Activated CD4-positive, alpha-beta T cell treated with anti-CD3 and anti-CD28 coated beads for 36 hours (primary cell): ENCODE measurements around the gene PCSK9. TPM values are rescaled to one million over a fixed set of nuclear protein-coding genes. Genes with fewer than 3 reads are reported as not detected.

Source experiments
- ATAC-seq: fragments of 200-7000 bp; cut with Tn5 transposase; one replicate; pipeline ENCODE4 v1.10.0; 2021; ENCODE audit warnings: mild to moderate bottlenecking, moderate library complexity
- CTCF ChIA-PET: fragments of 350-600 bp; sonication (Branson Sonifier 250); formaldehyde crosslinking; loops from one replicate; lab custom pipeline; 2021; ENCODE audit warnings: antibody characterized with exemption; lab: Charles Lee
- POLR2A ChIA-PET: fragments of 350-600 bp; sonication (Branson Sonifier 250); formaldehyde crosslinking; loops from one replicate; lab custom pipeline; 2021; ENCODE audit warnings: antibody characterized with exemption, inconsistent platforms; lab: Charles Lee
- DNase-seq: peaks from one replicate; pipeline ENCODE4 v3.0.0-alpha.2; 2020
- H3K27ac Mint-ChIP-seq: one replicate; pipeline ENCODE4 v1.8.0; 2021; ENCODE audit warnings: mixed read lengths
- H3K27me3 Mint-ChIP-seq: one replicate; pipeline ENCODE4 v1.8.0; 2021; ENCODE audit warnings: mixed read lengths
- H3K36me3 Mint-ChIP-seq: one replicate; pipeline ENCODE4 v1.8.0; 2021; ENCODE audit warnings: low read depth, mixed read lengths
- H3K4me1 Mint-ChIP-seq: one replicate; pipeline ENCODE4 v1.8.0; 2021; ENCODE audit warnings: mixed read lengths
- H3K4me3 Mint-ChIP-seq: one replicate; pipeline ENCODE4 v1.8.0; 2021; ENCODE audit warnings: mild to moderate bottlenecking, moderate library complexity, mixed read lengths
- H3K9me3 Mint-ChIP-seq: one replicate; pipeline ENCODE4 v1.8.0; 2021; ENCODE audit warnings: low read depth, mixed read lengths
- intact Hi-C, 2 experiments: fragments of 100-400 bp; cut with DNase I in 1 of 2; cut with micrococcal nuclease in 1 of 2; formaldehyde crosslinking; loops; one replicate each; pipeline versions ENCODE4 v1.14.2 to v1.15.1; 2022 to 2024; cut with DNase I, micrococcal nuclease
- total RNA-seq, 2 experiments: library from RNA; stranded (reverse); gene quantifications; one replicate each; pipeline ENCODE4 v1.2.3, GENCODE V29; 2021

The PCSK9 gene
- total RNA-seq, 2 experiments from 2014 or later, result not detected

DNA sequence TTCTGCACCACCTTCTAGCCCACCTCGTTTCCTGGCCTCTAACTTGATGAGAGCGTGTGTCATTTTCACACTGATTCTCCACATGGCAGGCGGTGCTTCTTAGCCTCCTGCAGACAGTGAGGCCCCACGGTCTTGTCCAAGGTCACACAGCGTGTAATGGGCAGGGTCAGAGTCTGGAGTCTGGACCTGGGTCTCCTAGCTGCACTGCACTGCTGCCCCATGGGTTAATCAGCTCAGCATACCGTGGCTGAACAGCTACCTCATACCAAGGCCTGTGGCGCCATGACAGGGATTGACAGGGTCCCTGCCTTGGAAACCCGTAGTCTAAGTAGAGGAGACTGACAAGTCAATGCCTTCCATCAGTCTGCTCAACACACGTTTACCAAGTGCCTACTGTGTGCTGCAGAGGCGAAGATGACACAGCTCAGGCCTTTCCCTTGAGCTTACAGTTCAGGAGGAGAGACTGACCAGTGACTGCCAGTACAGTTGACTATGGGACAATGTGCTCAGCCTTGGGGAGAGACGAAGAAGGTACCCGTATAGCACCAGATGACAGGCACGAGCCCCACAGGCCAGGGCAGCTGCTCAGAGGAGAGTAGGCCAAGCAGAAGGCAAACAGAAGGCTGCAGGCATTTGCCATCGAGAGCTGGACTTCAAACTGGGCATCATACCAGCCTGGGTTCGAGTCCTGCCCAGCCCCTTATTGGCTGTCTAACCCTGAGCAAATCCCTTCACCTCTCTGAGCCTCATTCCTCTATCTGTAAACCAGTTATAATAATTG is 5.5 kb downstream of the PCSK9 start:
- peaks cover 17% of the 10 kb centered on the region for H3K27me3 Mint-ChIP-seq
- H3K4me3 Mint-ChIP-seq, result no peak overlapping the region
- H3K9me3 Mint-ChIP-seq, result no peaks in the 10 kb centered on the region
- H3K36me3 Mint-ChIP-seq, result no peaks in the 10 kb centered on the region
- H3K27ac Mint-ChIP-seq, result no peak overlapping the region
- intact Hi-C loops, result no loop called here
- CTCF ChIA-PET, result interaction anchor here (0.5 to 1.4 kb wide), 6 partner anchors 10 to 358 kb away, joined by 3 to 8 read pairs (median 3); no protein-coding TSS in a partner anchor
- no peak for DNase-seq
- POLR2A ChIA-PET, result no interaction called here
- ATAC-seq, result no peak
- H3K4me1 Mint-ChIP-seq, result no peaks in the 10 kb centered on the region

DNA sequence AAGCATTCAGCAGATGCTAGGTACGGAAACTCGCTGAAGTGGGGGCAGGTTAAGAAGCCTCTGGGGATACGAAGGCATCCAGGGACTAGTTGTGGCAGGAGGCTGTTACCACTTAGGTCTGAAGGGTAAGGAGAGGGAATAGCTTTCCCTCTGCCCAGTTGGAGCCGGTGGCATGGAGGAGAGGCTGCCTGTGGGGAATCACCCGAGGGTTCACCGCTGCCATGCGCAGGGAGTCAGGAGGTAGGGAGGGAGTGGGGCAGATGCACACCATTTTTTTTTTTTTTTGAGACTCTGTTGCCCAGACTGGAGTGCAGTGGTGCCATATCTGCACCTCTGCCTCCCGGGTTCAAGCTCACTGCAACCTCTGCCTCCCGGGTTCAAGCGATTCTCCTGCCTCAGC is 6.1 kb downstream of the PCSK9 start:
- H3K4me3 Mint-ChIP-seq, result no peak overlapping the region
- no peak overlapping the region for H3K27ac Mint-ChIP-seq
- H3K9me3 Mint-ChIP-seq, result no peaks in the 10 kb centered on the region
- intact Hi-C loops, result no loop called here
- peaks cover 11% of the 10 kb centered on the region for H3K27me3 Mint-ChIP-seq
- H3K36me3 Mint-ChIP-seq, result no peaks in the 10 kb centered on the region
- DNase-seq (no peak), ATAC-seq (no peak)
- no peaks in the 10 kb centered on the region for H3K4me1 Mint-ChIP-seq
- POLR2A ChIA-PET, result no interaction called here
- CTCF ChIA-PET, result interaction anchor here (0.6 kb wide), 2 partner anchors 114 to 357 kb away, joined by 3 read pairs; no protein-coding TSS in a partner anchor

DNA sequence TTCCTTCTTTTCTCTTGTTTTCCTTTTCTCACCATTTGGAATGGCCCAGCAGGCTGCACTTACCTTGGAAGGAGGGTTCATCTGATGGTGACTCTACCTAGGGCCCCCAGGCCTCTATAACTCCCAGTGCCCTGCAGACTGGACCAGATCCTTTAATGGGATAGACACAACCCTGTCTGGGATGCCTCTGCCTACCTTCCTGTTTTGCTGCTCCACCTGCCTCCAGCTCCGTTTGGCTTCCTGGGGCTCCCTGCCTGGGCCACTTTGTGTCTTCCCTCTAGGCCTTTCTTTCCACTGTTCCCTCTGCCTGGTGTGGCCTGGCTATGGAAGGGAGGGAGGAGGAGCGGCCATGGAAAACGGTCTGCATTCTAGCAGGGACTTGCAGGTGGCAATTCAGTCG is 7.5 kb downstream of the PCSK9 start:
- no peaks in the 10 kb centered on the region for H3K4me1 Mint-ChIP-seq
- POLR2A ChIA-PET, result no interaction called here
- intact Hi-C loops, result no loop called here
- no peak overlapping the region for H3K4me3 Mint-ChIP-seq
- H3K9me3 Mint-ChIP-seq, result no peaks in the 10 kb centered on the region
- peaks cover 2% of the 10 kb centered on the region for H3K27me3 Mint-ChIP-seq
- no peak overlapping the region for H3K27ac Mint-ChIP-seq
- no peaks in the 10 kb centered on the region for H3K36me3 Mint-ChIP-seq
- CTCF ChIA-PET, result no interaction called here
- no peak for ATAC-seq
- DNase-seq, result no peak

DNA sequence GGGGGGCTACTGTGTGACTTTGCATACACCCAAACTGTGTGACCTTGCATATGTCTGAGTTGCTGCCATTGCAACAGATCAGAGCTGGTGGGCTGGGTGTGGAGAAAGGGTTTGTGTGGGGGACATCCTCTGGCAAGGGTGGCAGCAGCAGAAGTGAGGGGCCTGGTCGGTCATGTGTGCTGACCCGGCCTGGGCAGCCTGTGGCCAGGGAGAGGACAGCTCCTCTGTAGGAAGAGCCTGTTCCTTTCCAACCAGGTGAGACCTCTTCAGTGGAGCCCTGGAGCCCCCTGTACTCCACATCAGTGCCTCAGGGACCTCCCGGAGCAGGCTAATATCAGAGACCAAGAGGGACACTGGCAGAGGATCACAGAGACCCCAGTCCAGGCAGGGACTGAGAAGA is 8.3 kb downstream of the PCSK9 start:
- DNase-seq (no peak), ATAC-seq (no peak)
- intact Hi-C loops, result no loop called here
- CTCF ChIA-PET, result no interaction called here
- Mint-ChIP-seq H3K4me1 (no peaks in the 10 kb centered on the region), H3K27ac (no peak overlapping the region), H3K27me3 (peaks cover 2% of the 10 kb centered on the region), H3K36me3 (no peaks in the 10 kb centered on the region), H3K4me3 (no peak overlapping the region), H3K9me3 (no peaks in the 10 kb centered on the region)
- POLR2A ChIA-PET, result no interaction called here

DNA sequence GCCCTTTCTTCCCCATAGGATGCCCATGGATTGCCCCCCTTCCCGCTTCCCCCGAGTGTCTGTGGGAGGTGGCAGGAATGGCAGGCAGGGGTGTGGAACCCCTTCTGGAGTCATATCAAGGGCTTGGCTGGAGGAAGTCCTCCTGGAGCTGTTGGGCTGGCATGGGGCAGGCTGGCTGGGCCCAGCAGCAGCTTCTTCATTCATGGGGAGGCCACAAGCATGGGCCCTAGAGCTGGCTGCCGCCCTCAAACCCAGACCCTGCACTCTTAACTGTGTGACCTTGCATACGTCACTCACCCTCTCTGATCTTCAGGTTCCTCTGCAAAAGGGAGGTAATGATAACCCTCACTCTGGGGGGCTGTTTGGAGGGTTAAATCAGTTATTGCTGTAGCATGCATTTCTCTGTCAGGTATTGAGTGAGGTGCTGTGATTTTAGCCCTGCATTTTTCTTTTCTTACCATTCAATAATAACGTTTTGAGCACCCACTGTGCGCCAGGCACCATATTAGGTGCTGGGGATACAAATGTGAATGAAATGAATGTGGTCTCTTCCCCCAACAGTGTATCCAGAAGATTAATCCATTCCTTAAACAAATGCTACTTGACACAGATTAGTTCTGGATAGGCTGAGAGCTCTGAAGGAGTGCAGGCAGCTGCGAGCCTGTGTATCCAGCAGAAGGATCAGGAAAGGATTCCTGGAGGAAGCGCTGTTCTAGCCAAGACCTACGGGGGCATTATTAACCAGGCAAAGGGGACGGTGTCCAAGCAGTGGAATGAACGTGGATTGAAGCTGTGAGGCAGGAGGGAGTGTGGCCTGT is 9.3 kb downstream of the PCSK9 start:
- Mint-ChIP-seq H3K4me1 (no peaks in the 10 kb centered on the region), H3K4me3 (no peak overlapping the region), H3K9me3 (no peaks in the 10 kb centered on the region), H3K36me3 (no peaks in the 10 kb centered on the region), H3K27me3 (peaks cover under 1% of the 10 kb centered on the region), H3K27ac (no peak overlapping the region)
- ChIA-PET POLR2A (no interaction called here), CTCF (interaction anchor here (1.0 kb wide), 1 partner anchor 27 kb away, joined by 4 read pairs; no protein-coding TSS in a partner anchor)
- intact Hi-C loops, result no loop called here
- DNase-seq, result no peak
- no peak for ATAC-seq

DNA sequence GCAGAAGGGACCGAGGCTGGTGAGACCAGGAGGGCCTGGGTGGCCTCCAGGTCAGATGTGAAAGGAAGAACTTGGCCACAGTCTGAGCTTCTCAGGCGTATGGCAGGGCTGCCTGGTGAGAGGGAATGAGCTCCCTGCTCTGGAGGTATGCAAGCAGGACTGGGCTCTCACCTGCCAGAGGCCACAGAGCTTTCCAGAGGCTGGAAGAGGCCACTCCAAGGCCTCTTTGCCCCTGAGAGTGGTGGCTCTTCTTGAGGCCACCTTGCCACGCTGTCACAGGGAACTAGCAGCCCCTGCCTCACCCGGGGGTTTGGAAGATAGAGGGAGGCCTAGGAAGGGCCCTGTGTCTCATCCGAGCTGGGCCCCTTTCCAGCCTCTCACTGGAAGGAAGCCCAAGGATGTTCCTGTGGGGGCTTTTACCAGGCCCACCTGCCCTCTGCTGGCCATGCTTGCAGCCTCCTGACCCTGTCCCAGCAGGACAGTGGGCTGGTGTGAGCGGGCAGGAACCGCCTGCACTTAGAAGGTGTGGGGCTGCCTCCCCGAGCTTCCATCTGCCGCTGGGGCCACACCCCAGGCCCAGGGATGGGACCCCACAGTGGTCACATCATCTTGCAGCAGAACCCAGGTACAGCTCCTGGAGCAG is 10.0 kb downstream of the PCSK9 start:
- Mint-ChIP-seq H3K4me1 (no peaks in the 10 kb centered on the region), H3K9me3 (no peaks in the 10 kb centered on the region), H3K4me3 (no peak overlapping the region), H3K27ac (no peak overlapping the region), H3K27me3 (no peaks in the 10 kb centered on the region), H3K36me3 (no peaks in the 10 kb centered on the region)
- CTCF ChIA-PET, result interaction anchor here (1.0 kb wide), 1 partner anchor 27 kb away, joined by 4 read pairs; no protein-coding TSS in a partner anchor
- ATAC-seq (no peak), DNase-seq (no peak)
- POLR2A ChIA-PET, result no interaction called here
- intact Hi-C loops, result no loop called here

DNA sequence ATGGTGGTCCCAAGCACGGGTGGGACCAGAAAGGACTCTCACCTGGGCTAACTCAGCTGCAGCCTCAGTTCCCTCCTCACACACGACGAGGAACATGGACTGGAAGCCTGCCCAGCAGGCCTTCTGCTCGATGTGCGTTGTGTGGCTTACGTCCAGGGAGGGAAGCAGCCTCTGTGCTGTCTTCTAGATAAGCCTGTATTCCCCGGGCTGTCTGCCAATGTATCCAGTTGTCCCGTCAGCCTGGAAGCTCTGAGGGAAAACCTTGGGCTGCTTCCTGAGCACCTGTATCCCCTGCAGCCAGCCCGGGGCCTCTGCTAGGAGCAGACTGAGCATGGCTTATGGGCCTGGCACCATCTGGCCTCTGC is 10.5 kb downstream of the PCSK9 start:
- Mint-ChIP-seq H3K27me3 (no peaks in the 10 kb centered on the region), H3K27ac (no peak overlapping the region), H3K4me1 (no peaks in the 10 kb centered on the region), H3K4me3 (no peak overlapping the region), H3K36me3 (no peaks in the 10 kb centered on the region), H3K9me3 (no peaks in the 10 kb centered on the region)
- no peak for ATAC-seq
- no peak for DNase-seq
- ChIA-PET POLR2A (no interaction called here), CTCF (no interaction called here)
- intact Hi-C loops, result no loop called here

DNA sequence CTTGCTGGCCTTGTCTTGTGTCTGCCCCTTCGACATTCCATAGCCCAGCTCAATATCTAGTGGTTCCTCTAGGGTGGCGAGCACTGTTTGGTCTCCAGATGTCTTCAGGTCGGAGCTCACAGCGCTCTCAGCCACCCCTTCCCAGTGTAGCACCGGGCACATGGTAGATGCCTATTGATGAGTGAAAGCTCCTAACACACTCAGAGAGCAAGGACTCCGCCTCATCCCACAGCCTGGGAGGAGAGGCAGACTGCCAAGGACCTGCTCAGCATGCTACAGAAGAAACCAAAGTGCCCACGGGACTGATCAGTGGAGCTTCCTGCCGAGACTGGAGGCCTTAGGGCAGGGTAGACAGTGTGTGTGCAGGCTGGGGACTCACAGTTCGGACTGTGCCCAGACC is 10.9 kb downstream of the PCSK9 start:
- Mint-ChIP-seq H3K36me3 (no peaks in the 10 kb centered on the region), H3K4me3 (no peak overlapping the region), H3K27me3 (no peaks in the 10 kb centered on the region), H3K9me3 (no peaks in the 10 kb centered on the region), H3K4me1 (no peaks in the 10 kb centered on the region), H3K27ac (no peak overlapping the region)
- DNase-seq (no peak), ATAC-seq (no peak)
- intact Hi-C loops, result no loop called here
- CTCF ChIA-PET, result interaction anchor here (0.6 kb wide), 1 partner anchor 13 kb away, joined by 3 read pairs; no protein-coding TSS in a partner anchor
- POLR2A ChIA-PET, result no interaction called here

DNA sequence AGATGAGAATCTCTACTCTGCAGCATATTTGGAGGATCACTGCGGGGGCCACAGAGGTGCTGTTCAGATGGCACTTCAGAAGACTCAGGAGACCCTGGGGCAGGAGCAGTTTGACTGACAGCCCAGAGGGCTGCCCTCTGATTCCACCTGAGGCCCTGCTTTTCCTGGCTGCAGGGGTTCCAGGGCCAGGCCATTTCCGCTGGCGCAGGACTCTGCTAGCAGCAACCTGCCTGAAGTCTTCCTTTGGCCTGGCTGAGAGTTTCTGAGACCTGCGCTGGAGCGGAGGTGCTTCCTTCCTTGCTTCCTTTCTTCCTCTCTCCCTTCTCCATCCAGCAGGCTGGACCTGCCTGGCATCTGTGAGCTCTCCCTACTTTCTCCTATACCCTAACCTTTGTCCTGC is 11.8 kb downstream of the PCSK9 start:
- Mint-ChIP-seq H3K4me1 (no peaks in the 10 kb centered on the region), H3K4me3 (no peak overlapping the region), H3K27me3 (no peaks in the 10 kb centered on the region), H3K36me3 (no peaks in the 10 kb centered on the region), H3K9me3 (no peaks in the 10 kb centered on the region), H3K27ac (no peak overlapping the region)
- POLR2A ChIA-PET, result no interaction called here
- intact Hi-C loops, result no loop called here
- CTCF ChIA-PET, result no interaction called here
- DNase-seq (no peak), ATAC-seq (no peak)

DNA sequence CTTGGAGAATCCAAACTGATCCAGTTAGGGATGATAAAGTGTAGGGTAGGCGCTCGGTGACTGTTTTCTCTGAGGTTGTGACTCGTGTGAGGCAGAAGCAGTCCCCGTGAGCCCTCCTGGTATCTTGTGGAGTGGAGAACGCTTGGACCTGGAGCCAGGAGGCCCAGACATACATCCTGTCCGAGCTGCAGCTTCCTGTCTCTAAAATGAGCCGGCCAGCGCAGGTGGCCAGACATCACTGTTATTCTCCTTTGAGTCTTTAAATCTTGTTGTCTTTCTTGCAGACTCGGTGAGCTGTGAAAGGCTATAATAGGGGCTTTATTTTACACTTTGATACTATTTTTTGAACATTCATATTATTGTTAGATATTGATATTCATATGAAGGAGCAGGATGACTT is 12.3 kb downstream of the PCSK9 start:
- no peaks in the 10 kb centered on the region for H3K4me1 Mint-ChIP-seq
- ATAC-seq, result no peak
- ChIA-PET POLR2A (no interaction called here), CTCF (no interaction called here)
- no peak overlapping the region for H3K27ac Mint-ChIP-seq
- H3K9me3 Mint-ChIP-seq, result no peaks in the 10 kb centered on the region
- DNase-seq, result no peak
- intact Hi-C loops, result no loop called here
- H3K36me3 Mint-ChIP-seq, result no peaks in the 10 kb centered on the region
- H3K27me3 Mint-ChIP-seq, result no peaks in the 10 kb centered on the region
- H3K4me3 Mint-ChIP-seq, result no peak overlapping the region

DNA sequence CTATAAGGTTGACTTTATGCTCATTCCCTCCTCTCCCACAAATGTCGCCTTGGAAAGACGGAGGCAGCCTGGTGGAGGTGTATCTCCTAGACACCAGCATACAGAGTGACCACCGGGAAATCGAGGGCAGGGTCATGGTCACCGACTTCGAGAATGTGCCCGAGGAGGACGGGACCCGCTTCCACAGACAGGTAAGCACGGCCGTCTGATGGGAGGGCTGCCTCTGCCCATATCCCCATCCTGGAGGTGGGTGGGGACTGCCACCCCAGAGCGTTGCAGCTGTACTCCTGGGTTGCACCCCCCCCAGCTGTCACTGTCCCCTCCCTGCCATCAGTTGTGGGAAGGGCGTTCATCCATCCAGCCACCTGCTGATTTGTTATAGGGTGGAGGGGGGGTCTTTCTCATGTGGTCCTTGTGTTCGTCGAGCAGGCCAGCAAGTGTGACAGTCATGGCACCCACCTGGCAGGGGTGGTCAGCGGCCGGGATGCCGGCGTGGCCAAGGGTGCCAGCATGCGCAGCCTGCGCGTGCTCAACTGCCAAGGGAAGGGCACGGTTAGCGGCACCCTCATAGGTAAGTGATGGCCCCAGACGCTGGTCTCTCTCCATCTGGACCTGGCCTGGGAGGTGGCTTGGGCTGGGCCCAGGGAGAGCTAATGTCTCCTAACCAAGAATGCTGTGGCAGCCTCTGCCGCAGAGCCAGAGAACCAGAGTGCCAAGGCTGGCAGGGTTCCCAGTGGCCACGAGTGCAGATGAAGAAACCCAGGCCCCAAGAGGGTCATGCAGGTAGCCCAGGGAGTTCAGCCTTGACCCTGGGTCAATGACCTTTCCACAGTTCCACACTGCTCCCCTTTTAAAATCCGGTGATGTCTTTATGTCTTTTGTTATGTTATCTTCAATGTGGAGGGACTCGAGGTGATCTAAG is 13.1 kb downstream of the PCSK9 start:
- Mint-ChIP-seq H3K36me3 (no peaks in the 10 kb centered on the region), H3K4me3 (no peak overlapping the region), H3K4me1 (no peaks in the 10 kb centered on the region), H3K27me3 (no peaks in the 10 kb centered on the region), H3K27ac (no peak overlapping the region), H3K9me3 (no peaks in the 10 kb centered on the region)
- POLR2A ChIA-PET, result interaction anchor here (0.5 kb wide), 1 partner anchor 634 kb away, joined by 7 read pairs; no protein-coding TSS in a partner anchor
- no peak for DNase-seq
- CTCF ChIA-PET, result no interaction called here
- intact Hi-C loops, result no loop called here
- ATAC-seq, result no peak
